GM10847 (cell line): ENCODE results near the gene SLC12A8.

Source experiments
- POLR2A ChIP-seq: IDR thresholded peaks from 2 replicates; pipeline ENCODE4 v1.6.1; 2011; ENCODE audit not compliant: insufficient read length; ENCODE audit errors: extremely low read depth

SLC12A8 gene

DNA sequence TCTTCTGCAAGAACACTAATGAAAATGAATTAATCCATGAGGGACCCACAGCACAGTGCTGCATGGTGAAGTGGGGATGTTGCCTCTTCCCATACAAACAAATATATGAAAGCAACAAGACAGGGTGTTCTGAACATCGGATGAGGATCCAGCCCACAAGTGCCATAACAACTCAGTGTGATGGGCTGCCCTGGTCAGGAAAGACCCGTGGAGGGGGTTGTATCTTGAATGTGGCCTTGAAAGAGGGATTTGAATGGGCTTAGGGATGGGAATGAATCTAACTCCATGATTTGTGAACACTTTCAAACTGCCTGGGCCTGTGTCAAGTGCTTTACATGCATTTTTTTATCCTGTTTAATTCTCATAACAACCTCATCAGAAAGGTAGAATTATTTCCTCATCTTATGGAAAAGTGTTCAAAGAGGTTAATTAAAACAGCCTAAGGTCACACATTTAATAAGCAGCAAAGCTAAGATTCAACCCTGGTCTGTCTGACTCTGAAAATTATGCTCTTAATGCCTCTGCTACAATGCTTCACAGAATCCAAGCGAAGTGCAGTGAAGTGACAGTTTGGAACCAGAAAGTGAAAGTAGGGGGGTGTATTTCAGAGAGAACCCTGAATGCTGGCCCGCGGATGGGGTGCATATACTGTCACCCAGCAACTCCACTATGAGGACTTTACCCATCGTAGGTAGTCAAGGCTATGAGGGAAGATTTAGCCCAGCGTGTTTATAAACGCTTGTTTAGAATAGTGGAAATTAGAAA lies 91.1 kb downstream of the SLC12A8 start:
- TF ChIP-seq POLR2A: no peak

- no peak for TF ChIP-seq POLR2A
These were observed 92.0 kb downstream of the SLC12A8 start for GRCh38 chr3:125120379-125121122.

DNA sequence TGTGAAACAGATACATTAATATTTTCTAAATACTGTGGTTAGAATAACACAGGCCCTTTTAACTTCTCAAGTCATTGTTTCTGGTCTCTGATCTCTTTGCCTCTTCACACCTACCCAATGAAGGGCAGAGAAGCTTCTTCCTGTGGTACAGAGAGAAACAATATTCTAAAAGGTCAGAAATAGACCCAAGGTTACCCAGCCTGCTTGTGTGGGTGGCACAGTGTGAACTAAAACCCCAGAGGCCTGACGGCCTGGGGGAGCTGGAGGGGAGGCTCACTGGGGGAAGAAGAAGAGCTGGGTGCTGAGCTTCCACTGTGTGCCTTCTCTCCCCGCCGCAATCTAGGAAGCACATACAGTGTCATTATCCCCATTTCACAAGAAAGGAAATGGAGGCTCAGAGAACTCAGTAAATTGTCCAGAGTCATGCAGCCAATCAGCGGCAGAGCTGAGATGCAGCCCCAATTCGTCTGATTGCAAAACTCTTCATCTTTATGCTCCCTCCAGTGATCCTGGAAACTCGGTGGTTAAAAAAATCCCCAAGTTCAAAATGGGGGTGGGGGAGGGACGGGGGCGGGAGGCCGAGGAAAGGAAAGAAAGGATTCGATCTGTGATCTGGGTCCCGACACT lies 92.7 kb downstream of the SLC12A8 start:
- peak; percentile 12 for TF ChIP-seq POLR2A

- no peak for TF ChIP-seq POLR2A
These were observed 93.9 kb downstream of the SLC12A8 start for GRCh38 chr3:125118600-125118999.

GRCh38 chr3:125117631-125118191 lies 94.8 kb downstream of the SLC12A8 start:
- no peak for TF ChIP-seq POLR2A

GRCh38 chr3:125116311-125117080 lies 96.1 kb downstream of the SLC12A8 start:
- TF ChIP-seq POLR2A: no peak

DNA sequence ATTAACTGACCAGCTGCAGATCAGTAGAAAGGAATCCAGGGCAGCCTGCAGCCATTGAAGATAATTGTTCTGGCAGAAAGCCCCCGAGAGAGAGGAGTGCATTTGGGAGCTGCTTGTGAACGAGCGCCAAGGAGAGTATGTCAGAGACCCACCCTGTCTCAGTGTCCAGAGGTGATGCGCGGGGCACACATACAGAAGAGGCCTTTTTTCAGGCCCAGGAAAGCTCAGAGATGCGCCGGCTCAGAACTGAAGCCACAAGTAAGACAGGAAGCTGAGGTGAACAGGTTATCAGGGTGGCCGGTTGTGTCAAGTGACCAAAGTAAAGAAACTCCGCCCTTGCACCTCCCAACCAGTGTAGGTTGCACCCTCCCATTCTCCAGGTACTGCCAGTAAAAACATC lies 96.9 kb downstream of the SLC12A8 start:
- TF ChIP-seq POLR2A: no peak

DNA sequence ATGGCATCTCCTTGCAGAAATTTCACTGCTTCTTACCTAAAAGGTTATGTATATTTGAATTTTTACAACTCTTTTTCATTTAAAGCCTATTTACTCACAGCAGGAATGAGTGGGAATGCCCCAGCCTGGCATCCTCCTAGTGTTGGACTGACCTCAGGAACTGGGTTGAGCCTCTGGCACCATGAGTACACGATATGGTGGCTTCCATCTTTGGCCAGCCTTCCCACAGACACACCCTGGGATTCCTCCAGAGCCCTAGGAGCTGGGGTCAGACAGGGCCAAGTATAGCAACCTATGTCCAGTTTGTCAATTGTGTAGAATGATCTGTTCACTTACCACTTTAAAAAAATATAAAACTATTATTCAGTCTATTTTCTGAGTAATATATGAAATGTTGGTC lies 99.6 kb downstream of the SLC12A8 start:
- no peak for TF ChIP-seq POLR2A

DNA sequence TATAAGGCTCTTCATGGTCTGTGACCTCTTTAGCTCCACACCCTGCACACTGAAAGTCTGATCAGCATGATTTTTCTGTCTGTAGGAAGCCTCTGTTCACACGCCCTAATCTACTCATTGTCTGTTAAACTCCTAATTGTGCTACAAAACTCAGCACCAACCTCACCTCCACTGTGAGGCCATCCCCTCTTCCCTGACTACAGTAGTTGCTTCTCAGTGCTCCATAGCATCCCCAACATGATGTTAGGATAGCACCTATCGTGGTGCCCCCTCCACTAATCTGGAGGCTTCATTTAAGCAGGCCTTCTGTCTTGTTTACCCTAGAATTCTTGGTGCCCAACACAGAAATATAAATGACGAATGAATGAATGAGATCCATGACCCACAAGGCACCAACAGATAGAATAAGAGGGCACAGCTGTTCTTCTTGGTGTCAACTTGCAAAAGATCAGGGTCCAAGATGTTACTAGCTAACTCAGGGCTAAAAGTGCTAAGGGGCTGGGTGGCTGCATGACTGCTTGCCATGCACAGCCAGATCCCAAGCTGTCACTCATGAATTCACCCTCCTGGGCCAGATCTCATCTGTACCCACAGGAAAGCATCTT lies 101.6 kb downstream of the SLC12A8 start:
- TF ChIP-seq POLR2A: no peak

GRCh38 chr3:125110016-125110875 lies 102.3 kb downstream of the SLC12A8 start:
- no peak for TF ChIP-seq POLR2A

DNA sequence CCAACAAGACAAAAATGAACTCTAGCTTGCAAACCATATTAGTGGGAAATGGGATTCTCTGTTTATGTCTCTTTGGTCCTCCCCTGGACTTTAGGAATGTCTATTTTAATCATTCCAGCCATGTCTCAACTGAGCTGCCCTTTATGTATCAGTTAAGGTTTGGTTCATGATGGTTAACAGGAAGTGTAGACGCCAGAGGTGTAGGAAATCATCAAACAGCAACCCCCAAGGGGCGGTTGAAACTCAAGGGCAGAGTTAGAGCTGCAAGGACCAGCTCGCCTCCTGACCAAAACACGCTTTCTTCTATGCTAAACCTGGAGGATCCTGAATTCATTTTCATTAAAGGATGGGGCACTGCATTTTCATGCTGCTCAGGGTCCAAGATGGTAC lies 103.0 kb downstream of the SLC12A8 start:
- TF ChIP-seq POLR2A: no peak

- no peak for TF ChIP-seq POLR2A
These were observed 103.6 kb downstream of the SLC12A8 start for GRCh38 chr3:125108833-125109535.
